ENCODE data around the gene INMT.
"Not testable (repeated sequence)": the region's sequence is repeated elsewhere in the genome, so short reads cannot be mapped to it uniquely, and the experiment has no call there.

The INMT gene

DNA sequence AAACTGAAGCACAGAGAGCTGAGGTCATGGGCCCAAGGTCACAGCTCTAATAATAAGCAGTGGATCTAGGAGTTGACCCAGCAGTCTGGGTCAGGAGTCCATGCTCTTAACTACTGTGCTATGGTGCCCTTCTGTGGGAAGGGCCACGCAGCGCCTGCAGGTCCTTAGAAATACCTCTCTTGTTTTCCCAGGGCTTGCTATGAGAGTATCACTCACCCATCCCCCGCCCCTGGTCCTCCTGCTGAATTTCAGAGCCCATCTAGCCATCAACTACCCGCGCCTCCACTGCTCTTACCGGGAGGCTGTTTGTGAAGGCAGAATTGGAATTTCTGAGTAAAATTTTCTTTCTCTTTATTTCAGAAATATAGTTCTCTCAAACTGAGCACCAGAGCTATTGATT is 42.4 kb upstream of the INMT start:
- Histone ChIP-seq H4K20me1 (no peaks in the 10 kb centered on the region), H3K9ac (no peak overlapping the region), H3K9me3 (no peaks in the 10 kb centered on the region), H3K27ac (no peak overlapping the region), H3K27me3 (no peaks in the 10 kb centered on the region), H3K4me3 (no peak overlapping the region), H3K4me2 (no peak overlapping the region), H3K36me3 (no peaks in the 10 kb centered on the region), H3K4me1 (no peaks in the 10 kb centered on the region)
- no peak for TF ChIP-seq Cebpa-rat (IDR thresholded peaks at IDR 0.05)

GRCh38 chr7:30710669-30711068 is 41.3 kb upstream of the INMT start:
- no peaks in the 10 kb centered on the region for H3K27me3 ChIP-seq
- H3K27ac ChIP-seq = no peak overlapping the region
- no peak overlapping the region for H3K4me3 ChIP-seq
- TF ChIP-seq Cebpa-rat (IDR thresholded peaks at IDR 0.05) = no peak
- no peaks in the 10 kb centered on the region for H3K9me3 ChIP-seq
- H3K4me2 ChIP-seq = no peak overlapping the region
- no peak overlapping the region for H3K9ac ChIP-seq
- no peaks in the 10 kb centered on the region for H3K36me3 ChIP-seq
- H4K20me1 ChIP-seq = no peaks in the 10 kb centered on the region
- H3K4me1 ChIP-seq = no peaks in the 10 kb centered on the region

- Histone ChIP-seq H3K36me3 (no peaks in the 10 kb centered on the region), H3K27me3 (no peaks in the 10 kb centered on the region), H3K4me1 (no peaks in the 10 kb centered on the region), H4K20me1 (no peaks in the 10 kb centered on the region), H3K4me3 (no peak overlapping the region), H3K9me3 (peaks cover 11% of the 10 kb centered on the region), H3K4me2 (no peak overlapping the region), H3K27ac (no peak overlapping the region), H3K9ac (no peak overlapping the region)
- no peak for TF ChIP-seq Cebpa-rat (IDR thresholded peaks at IDR 0.05)
These were observed 38.5 kb upstream of the INMT start for GRCh38 chr7:30713392-30713791.

- Histone ChIP-seq H3K9me3 (peaks cover 18% of the 10 kb centered on the region), H3K4me3 (no peak overlapping the region), H3K9ac (no peak overlapping the region), H3K4me1 (no peaks in the 10 kb centered on the region), H3K27ac (no peak overlapping the region), H3K36me3 (no peaks in the 10 kb centered on the region), H3K27me3 (no peaks in the 10 kb centered on the region), H3K4me2 (no peak overlapping the region), H4K20me1 (no peaks in the 10 kb centered on the region)
- no peak for TF ChIP-seq Cebpa-rat (IDR thresholded peaks at IDR 0.05)
These were observed 37.8 kb upstream of the INMT start for GRCh38 chr7:30714129-30714528.

DNA sequence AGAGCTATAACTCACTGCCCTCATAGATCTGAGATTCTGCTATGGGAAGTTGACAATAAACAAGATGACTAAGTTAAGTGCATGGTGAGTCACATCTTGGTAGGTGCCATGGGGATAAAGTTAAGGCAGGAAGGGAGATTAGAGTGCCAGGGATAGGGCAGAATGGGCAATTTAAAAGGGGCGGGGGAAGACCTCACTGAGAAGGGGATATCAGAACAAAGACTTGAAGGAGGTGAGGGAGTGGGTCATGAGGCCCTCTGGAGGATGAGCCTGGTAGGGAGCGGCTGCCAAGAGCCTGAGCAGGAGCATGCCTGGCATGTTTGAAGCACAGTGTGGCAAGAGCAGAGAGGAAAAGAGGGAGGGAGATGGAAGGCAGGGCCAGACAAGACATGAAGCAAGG is 34.8 kb upstream of the INMT start:
- no peaks in the 10 kb centered on the region for H3K36me3 ChIP-seq
- no peak for TF ChIP-seq Cebpa-rat (IDR thresholded peaks at IDR 0.05)
- H3K27me3 ChIP-seq = no peaks in the 10 kb centered on the region
- H3K27ac ChIP-seq = no peak overlapping the region
- no peak overlapping the region for H3K4me2 ChIP-seq
- no peaks in the 10 kb centered on the region for H4K20me1 ChIP-seq
- peaks cover 31% of the 10 kb centered on the region for H3K9me3 ChIP-seq
- no peak overlapping the region for H3K9ac ChIP-seq
- no peaks in the 10 kb centered on the region for H3K4me1 ChIP-seq
- no peak overlapping the region for H3K4me3 ChIP-seq

GRCh38 chr7:30719434-30719833 is 32.5 kb upstream of the INMT start:
- H3K4me3 ChIP-seq, H3K27ac ChIP-seq, H3K4me1 ChIP-seq, H3K9ac ChIP-seq, H3K4me2 ChIP-seq, H3K36me3 ChIP-seq, H3K27me3 ChIP-seq, H4K20me1 ChIP-seq: not testable (repeated sequence)
- H3K9me3 ChIP-seq = peaks cover 31% of the 10 kb centered on the region

- Histone ChIP-seq H3K9ac (no peak overlapping the region), H3K27me3 (no peaks in the 10 kb centered on the region), H3K36me3 (no peaks in the 10 kb centered on the region), H3K27ac (no peak overlapping the region), H3K4me2 (no peak overlapping the region), H3K4me1 (peaks cover under 1% of the 10 kb centered on the region), H3K9me3 (peaks cover 31% of the 10 kb centered on the region), H4K20me1 (no peaks in the 10 kb centered on the region), H3K4me3 (no peak overlapping the region)
- TF ChIP-seq Cebpa-rat (IDR thresholded peaks at IDR 0.05) = no peak
These were observed 30.7 kb upstream of the INMT start for GRCh38 chr7:30721211-30721610.

- Histone ChIP-seq H3K4me2 (no peak overlapping the region), H4K20me1 (no peaks in the 10 kb centered on the region), H3K4me3 (no peak overlapping the region), H3K9me3 (peaks cover 30% of the 10 kb centered on the region), H3K27ac (no peak overlapping the region), H3K4me1 (peaks cover 11% of the 10 kb centered on the region), H3K27me3 (no peaks in the 10 kb centered on the region), H3K9ac (no peak overlapping the region), H3K36me3 (no peaks in the 10 kb centered on the region)
- no peak for TF ChIP-seq Cebpa-rat (IDR thresholded peaks at IDR 0.05)
These were observed 29.7 kb upstream of the INMT start for GRCh38 chr7:30722187-30722586.

- Histone ChIP-seq H4K20me1 (no peaks in the 10 kb centered on the region), H3K9me3 (peaks cover 27% of the 10 kb centered on the region), H3K4me2 (no peak overlapping the region), H3K27ac (no peak overlapping the region), H3K9ac (no peak overlapping the region), H3K36me3 (no peaks in the 10 kb centered on the region), H3K27me3 (no peaks in the 10 kb centered on the region), H3K4me1 (peaks cover 16% of the 10 kb centered on the region), H3K4me3 (no peak overlapping the region)
- no peak for TF ChIP-seq Cebpa-rat (IDR thresholded peaks at IDR 0.05)
These were observed 29.3 kb upstream of the INMT start for GRCh38 chr7:30722671-30723070.

- no peak overlapping the region for H3K4me3 ChIP-seq
- no peak overlapping the region for H3K9ac ChIP-seq
- H4K20me1 ChIP-seq = no peaks in the 10 kb centered on the region
- no peak overlapping the region for H3K27ac ChIP-seq
- no peaks in the 10 kb centered on the region for H3K27me3 ChIP-seq
- H3K4me2 ChIP-seq = no peak overlapping the region
- H3K9me3 ChIP-seq = peaks cover 16% of the 10 kb centered on the region
- no peaks in the 10 kb centered on the region for H3K36me3 ChIP-seq
- no peak for TF ChIP-seq Cebpa-rat (IDR thresholded peaks at IDR 0.05)
- peaks cover 27% of the 10 kb centered on the region for H3K4me1 ChIP-seq
These were observed 28.2 kb upstream of the INMT start for GRCh38 chr7:30723776-30724175.

GRCh38 chr7:30726296-30727006 is 25.5 kb upstream of the INMT start:
- Histone ChIP-seq H3K27ac (peak overlapping the region; percentile 56; the same call in 1 of the 2 replicates), H3K4me3 (no peak overlapping the region), H3K9me3 (no peaks in the 10 kb centered on the region), H3K36me3 (no peaks in the 10 kb centered on the region), H3K4me2 (peak overlapping the region; percentile 67), H3K4me1 (peaks cover 29% of the 10 kb centered on the region), H3K27me3 (no peaks in the 10 kb centered on the region), H3K9ac (no peak overlapping the region), H4K20me1 (no peaks in the 10 kb centered on the region)
- TF ChIP-seq Cebpa-rat (IDR thresholded peaks at IDR 0.05) = 0 out of 2 replicates have a peak, but pooled peaks have one; percentile 19
